Glomerular endothelial cell (primary cell): ENCODE results near the gene SPATA33. TPM values are rescaled to one million over a fixed set of nuclear protein-coding genes. Genes with fewer than 3 reads are reported as not detected.

Experiments used
- DNase-seq: peaks from one replicate; pipeline ENCODE4 v3.0.0-alpha.2; 2011; ENCODE audit warnings: low read depth, low spot score; ENCODE audit errors: extremely low read depth
- total RNA-seq: library from RNA; depleted of rRNA; stranded (reverse); fragments of >200 nt; gene quantifications from 2 replicates; pipeline ENCODE4 v1.2.3, GENCODE V29; 2015

SPATA33 gene
- total RNA-seq, 1 donor from 2014 or later = 10.0 TPM

DNA sequence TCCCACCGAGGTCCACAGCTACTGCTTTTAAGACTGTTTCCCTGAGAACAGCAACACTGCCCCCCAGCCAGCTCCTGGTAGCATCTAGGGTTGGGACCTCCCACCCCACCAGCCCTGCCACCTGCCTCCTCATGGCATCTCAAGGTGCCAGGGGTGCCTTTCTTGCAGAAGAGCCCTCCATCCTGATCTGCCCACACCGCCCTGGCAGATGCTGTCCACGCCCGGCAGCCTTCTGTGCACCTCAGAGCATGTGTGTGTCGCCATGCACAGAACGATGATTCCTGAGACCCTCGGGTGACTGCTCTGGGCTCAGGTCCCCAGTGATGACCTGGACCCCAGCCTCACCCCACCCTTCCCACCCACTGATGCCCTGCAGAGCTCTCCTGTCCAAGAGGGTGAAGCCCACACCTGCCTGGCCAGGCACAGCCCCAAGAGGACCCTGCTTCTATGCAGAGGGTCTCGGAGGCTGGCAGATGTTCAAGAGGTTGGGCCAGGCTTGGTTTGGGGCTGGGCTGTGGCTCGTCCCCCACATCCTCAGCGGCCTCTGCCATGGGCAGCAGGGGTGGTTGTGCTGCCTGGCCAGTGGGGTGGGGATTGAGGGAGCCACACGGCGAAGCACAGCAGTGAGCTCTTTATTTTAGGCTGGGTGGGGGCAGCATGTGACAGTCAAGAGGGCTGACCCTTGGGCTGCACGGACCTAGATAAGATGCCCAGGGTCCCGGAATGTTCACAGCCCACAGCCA is 49.1 kb downstream of the SPATA33 start:
- no peak for DNase-seq

DNA sequence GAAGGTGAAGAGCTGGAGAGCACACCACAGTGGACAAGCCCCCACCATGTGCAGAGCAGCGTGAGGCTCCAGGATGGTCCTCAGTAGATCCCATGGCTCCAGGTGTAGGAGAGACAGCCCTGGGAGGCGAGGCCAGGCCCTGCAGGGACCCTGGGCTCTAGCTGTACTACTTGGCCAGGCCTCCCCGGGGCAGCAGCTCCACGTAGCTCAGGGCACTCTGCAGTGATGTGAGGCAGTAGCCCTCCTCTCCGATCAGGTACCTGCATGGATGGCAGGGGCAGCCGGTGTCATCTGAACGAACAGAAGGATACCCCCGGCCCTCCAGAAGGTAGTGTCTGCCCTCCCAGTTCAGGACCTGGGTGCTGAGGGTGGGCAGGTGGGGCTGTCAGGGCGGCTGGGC is 50.1 kb downstream of the SPATA33 start:
- DNase-seq = no peak

DNA sequence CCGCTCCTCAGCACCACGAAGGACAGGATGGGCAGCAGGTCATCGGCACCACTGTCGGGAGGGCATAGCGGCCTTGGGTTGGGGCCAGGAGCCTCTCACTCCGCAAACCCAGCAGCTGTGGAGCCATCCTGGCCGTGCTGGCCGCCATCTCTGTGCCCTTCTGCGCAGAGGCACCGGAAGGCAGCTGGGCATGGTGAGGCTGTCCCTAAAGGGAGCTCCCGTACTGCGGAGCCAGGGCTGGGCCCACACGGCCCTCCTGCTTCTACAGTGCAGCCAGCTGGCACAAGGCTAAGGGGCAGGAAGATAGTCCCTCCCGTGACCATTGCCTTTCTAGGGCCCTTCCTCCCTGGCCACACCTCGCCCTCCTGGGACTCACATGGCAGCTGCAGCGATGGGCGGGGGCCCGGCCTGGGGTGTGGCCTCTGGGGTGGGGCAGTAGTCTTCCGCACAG is 50.9 kb downstream of the SPATA33 start:
- no peak for DNase-seq

DNA sequence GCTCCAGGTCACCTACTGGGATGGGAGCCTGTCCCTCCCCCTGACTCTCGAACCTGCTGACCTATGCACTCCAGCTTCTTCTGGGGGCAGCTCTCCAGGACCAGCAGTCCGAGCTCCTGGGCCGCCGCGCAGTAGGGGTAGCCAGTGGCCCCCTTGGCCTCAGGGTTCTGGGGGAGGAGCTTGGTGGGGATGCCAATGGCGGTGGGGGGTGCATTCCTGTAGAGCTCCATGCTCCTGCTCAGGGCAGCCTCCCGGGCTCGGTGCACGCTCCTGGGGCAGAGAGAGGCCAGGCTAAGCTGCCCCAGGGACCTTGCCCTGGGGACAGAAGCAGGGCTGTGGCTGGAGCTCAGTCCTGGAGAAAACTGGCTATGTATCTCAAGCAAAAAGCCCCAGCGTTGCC is 51.5 kb downstream of the SPATA33 start:
- DNase-seq = no peak

DNA sequence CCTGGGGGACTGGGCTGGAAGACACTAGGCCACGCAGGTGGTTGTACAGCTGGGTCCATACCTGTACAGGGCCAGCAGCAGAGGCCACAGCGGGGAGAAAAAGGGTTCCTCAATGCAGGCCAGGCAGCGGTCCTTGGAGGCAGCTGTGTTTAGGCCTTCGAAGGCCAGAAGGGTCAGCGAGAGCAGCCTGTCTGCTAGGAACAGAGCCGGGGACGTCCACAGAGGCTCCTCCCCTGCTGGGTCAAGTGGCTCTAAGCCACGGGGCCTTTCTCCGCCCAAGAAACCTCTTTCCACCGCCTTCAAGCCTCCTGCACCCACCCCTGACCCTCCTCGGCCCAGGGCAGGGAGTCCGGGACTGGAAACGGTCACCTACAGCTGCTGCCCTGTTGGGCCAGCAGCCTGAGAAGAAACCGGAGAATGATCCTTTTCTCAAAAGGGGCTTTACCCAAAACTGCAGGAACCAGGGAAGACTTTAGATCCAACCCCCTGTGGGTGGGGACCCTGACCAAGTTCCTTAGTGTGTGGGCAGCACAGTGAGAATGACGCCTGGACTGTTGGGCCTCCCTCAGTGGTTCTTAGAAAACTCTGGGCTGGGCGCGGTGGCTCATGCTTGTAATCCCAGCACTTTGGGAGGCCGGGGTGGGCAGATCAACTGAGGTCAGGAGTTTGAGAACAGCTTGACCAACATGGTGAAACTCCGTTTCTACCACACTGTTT is 52.2 kb downstream of the SPATA33 start:
- no peak for DNase-seq

DNA sequence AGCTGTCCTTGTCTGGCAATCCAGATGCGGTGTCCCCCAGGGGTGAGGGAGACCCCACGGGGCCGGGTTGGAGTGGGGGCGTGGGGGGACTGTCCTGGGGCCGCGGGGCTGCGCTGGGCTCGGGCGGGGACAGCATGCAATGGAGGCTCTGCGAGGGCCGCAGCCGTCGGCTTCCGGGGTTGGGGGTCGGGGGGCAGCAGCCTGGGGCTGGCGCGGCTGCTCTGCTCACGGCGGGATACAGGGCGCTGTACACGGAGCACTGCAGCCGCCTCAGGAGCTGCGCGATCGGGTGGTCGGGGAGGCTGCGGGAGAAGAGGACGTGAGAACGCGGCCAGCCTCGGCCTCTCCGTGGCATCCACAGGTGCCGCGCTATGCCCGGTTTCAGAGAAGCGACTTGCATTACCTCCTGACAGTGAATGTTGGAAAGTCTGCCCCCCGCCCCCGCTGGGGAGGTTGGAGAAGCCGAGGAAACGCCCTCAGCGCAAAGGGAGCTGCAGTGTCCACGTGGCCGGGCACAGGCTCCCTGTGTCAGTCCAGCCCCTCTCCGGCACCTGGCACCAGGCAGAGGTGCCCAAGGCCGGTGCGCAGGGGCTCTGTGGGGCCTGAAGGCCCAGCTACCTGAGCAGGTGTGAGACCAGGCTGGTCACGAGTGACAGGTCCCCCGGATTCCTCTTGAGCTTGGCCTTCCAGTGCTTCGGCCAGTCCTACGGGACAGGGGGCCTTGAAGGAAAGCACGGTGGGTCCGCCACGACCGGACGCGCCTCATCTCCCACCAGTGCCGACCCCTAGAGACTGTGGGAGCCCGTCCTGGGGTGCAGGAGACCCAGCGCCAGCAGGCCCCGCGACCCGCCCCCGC is 53.3 kb downstream of the SPATA33 start:
- no peak for DNase-seq

DNA sequence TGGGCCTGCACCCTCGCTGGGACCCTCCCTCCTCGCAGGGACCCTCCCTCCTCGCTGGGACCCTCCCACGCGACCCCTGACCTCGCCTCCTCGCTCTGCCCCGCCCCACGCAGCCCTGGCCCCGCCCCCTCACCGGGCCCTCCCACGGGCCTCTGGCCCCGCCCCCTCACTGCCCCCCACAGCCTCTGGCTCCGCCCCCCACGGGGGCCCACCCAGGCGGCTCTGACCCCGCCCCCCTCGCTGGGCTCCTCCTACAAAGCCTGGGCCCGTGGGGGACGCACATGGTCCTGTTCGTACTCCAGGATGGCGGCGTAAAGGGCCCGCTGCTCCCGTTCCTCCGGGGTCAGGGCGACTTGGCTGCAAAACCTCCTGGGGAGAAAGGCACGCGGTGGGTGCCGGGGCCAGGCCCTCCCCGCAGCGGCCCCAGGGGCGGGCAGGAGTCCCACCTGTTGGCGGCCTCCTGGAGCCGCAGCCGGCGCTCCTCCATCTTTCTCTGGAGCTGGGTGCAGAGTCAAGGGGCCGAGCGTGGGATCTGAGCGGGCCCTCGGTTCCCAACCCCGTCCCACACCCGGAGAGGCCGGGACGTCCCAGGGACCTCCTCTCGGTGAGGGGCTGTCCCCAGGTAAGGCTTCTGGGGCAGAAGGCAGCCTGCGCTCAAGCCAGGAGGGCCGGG is 54.1 kb downstream of the SPATA33 start:
- DNase-seq = no peak

DNA sequence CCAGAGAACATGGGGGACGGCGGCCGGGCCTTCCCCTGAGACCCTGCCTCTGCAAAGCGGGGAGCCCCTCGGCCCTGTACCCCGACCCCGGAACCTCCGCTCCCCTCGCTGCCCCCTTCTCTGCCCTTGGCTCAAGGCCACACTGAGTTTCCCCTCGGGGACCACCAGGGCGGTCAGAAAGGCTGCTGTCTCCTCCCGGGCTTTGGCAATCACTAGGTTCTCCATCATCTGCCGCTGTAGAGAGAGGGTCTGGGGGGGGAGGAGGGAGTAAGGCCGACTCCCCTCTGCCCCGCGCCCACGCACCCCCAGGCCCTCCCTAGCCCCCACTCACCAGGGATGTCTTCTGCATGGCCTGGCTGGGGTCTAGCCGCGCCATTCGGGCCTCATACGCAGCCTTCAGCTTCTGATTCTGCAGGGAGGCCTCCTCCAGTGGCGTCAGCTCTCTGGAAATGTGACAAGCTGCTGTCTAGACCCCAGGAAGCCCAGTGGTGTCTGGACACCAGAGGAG is 54.7 kb downstream of the SPATA33 start:
- no peak for DNase-seq

DNA sequence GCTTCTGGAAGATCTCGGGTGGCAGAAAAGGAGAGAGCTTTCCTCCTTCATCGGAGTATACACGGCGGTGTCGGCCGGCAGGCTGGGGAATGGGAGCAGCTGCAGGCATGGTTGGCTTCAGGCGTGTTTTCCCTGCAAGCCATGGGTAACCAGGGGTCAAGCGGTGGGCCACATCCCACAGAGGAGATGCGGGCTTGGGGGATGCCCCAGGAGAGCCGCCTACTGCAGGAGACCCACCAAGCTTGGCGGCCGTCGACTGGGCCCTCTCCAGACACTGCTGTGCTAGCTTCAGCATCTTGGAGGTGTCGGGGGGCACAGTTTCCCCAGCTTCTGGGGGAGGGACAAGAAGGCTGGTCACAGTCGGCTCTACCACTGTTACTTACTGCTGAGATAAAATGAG is 58.9 kb downstream of the SPATA33 start:
- DNase-seq = no peak

DNA sequence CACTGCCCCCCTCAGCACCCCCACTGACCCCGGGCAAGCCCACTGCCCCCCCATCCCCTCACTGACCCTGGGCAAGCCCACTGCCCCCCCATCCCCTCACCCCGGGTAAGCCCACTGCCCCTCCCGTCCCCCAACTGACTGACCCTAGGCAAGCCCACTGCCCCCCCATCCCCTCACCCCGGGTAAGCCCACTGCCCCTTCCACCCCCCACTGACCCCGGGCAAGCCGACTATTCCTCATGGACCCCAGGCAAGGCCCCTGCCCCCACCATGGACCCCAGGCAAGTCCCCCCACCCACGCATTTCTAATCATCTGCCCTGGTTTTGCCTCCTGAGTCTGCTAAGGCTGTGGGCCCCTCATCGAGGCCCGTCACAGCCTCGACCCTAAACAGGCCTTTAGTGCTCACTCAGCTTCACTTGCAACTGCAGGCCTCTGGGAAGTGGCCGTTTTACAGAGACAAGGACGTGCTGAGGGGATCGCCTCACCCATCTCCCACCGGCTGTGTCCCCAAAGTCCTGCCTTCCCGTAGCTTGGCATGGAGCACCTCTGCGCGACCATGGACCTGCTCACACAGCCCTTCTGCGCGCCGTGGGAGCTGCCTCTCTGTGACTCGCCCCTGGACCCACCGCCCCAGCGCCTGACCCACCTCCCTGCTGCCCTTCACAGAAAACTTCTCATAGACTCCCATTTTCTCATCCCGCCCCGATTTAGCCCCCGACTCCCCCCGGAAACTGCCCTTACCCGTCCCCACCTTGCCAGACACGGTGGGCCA is 59.5 kb downstream of the SPATA33 start:
- DNase-seq = no peak

DNA sequence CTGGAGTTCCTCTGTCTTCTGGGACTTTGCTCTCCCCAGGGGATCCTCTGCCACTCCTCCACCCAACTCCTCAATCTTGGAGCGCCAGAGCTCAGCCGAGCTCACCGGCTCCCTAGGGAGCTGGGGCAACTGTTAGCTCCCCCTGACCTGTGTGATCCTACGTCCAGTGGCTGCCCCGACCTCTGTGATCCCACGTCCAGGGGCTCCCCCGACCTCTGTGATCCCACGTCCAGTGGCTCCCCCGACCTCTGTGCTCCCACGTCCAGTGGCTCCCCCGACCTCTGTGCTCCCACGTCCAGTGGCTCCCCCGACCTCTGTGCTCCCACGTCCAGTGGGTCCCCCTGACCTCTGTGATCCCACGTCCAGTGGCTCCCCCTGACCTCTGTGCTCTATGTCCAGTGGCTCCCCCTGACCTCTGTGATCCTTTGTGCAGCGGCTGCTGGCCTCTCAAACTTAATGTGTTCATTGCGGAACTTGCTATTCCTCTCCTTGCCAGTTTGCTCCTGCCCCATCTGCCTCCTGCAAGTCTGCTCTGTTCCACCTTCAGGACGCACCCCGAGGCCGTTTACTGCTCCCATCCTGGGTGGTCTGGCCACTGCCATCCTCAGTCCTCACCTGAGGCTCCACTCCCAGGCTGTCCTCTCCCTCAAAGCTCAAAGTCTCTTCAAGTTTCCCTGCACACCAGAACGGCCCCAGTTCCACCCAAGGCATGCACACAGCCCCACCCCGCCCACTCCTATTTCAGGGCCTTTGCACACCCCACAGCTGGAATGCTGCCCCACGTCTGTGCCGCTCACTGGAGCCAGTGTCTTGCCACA is 60.3 kb downstream of the SPATA33 start:
- DNase-seq = no peak

Other genes starting within 250 kb of the SPATA33 start
- 113 and 178 TPM in 2 replicates for gene ANKRD11, start 167.3 kb upstream of the SPATA33 start, total RNA-seq
- 141 and 210 TPM in 2 replicates for gene SPG7, start 149.4 kb upstream of the SPATA33 start, total RNA-seq
- 4,854 and 6,899 TPM in 2 replicates for gene RPL13, start 97.2 kb upstream of the SPATA33 start, total RNA-seq
- gene CPNE7, start 82.1 kb upstream of the SPATA33 start, total RNA-seq = 6.1 and 34.4 TPM in 2 replicates
- gene DPEP1, start 44.2 kb upstream of the SPATA33 start, total RNA-seq = 1.8 TPM in 1 of 2 replicates, not detected in the other
- gene CHMP1A, start 128 bp upstream of the SPATA33 start, total RNA-seq = 107 and 121 TPM in 2 replicates
- 36.9 and 52.9 TPM in 2 replicates for gene CDK10, start 28.9 kb downstream of the SPATA33 start, total RNA-seq
- 22.1 and 32.7 TPM in 2 replicates for gene SPATA2L, start 43.9 kb downstream of the SPATA33 start, total RNA-seq
- gene VPS9D1, start 63.1 kb downstream of the SPATA33 start, total RNA-seq = 10.5 and 16.9 TPM in 2 replicates
- 13.2 and 33.8 TPM in 2 replicates for gene ZNF276, start 63.7 kb downstream of the SPATA33 start, total RNA-seq
- 7.6 and 32.3 TPM in 2 replicates for gene FANCA, start 158.8 kb downstream of the SPATA33 start, total RNA-seq
- 1.6 and 3.3 TPM in 2 replicates for gene SPIRE2, start 170.6 kb downstream of the SPATA33 start, total RNA-seq
- 184 and 223 TPM in 2 replicates for gene TCF25, start 215.8 kb downstream of the SPATA33 start, total RNA-seq